ENCODE measurements around the gene SENP1. TPM values are rescaled to one million over a fixed set of nuclear protein-coding genes. Genes with fewer than 3 reads are reported as not detected.

The SENP1 gene
- total RNA-seq, 1 experiment from 2014 or later: 30.1 TPM

- no peak for DNase-seq (ENCODE audit: low read depth)
Observed at GRCh38 chr12:48067250-48067938, 38.5 kb downstream of the SENP1 start.

- no peak for DNase-seq (ENCODE audit: low read depth)
Observed at GRCh38 chr12:48065041-48065440, 40.8 kb downstream of the SENP1 start.

- no peak for DNase-seq (ENCODE audit: low read depth)
Observed at GRCh38 chr12:48063530-48063929, 42.3 kb downstream of the SENP1 start.

- no peak for DNase-seq (ENCODE audit: low read depth)
Observed at GRCh38 chr12:48061938-48062719, 43.8 kb downstream of the SENP1 start.

DNA sequence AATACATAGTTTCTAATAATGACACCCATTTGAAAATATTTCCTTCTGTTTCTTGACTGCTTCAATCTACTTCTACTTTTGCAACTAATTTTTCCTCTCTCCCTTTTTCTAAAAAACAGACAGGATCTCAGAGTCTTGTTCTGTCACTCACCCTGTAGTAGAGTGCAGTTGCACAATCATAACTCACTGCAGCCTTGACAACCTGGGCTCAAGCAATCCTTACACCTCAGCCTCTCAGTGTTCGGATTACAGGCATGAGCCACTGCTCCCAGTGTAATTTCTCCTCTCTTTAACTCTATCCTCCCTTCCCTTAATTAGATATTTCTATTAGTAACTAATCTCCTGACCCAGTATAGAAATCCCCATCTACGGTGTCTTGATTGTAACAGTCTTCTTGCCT is 45.4 kb downstream of the SENP1 start:
- no peak for DNase-seq (ENCODE audit: low read depth)

DNA sequence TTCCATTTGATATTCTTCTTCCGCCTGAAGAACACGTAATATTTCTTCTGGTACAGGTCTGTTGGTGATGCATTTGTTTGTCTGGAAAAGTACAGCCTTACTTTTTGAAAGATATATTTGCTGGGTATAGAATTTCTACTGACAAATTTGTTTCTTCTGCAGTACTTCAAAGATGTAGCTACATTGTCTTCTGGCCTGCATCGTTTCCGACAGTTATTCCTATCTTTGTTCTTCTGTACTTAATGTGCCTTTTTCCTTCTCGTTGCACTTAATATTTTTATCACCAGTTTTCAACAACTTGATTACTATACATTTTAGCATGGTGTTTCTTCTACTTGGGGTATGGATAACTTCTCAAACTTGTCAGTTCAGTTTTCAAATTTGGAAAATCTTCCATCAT is 47.1 kb downstream of the SENP1 start:
- DNase-seq (ENCODE audit: low read depth): no peak

GRCh38 chr12:48054955-48055821 is 50.7 kb downstream of the SENP1 start:
- DNase-seq (ENCODE audit: low read depth): no peak

- no peak for DNase-seq (ENCODE audit: low read depth)
Observed at GRCh38 chr12:48053883-48054282, 52.0 kb downstream of the SENP1 start.

GRCh38 chr12:48053122-48053521 is 52.8 kb downstream of the SENP1 start:
- no peak for DNase-seq (ENCODE audit: low read depth)

- no peak for DNase-seq (ENCODE audit: low read depth)
Observed at GRCh38 chr12:48051681-48052080, 54.2 kb downstream of the SENP1 start.

DNA sequence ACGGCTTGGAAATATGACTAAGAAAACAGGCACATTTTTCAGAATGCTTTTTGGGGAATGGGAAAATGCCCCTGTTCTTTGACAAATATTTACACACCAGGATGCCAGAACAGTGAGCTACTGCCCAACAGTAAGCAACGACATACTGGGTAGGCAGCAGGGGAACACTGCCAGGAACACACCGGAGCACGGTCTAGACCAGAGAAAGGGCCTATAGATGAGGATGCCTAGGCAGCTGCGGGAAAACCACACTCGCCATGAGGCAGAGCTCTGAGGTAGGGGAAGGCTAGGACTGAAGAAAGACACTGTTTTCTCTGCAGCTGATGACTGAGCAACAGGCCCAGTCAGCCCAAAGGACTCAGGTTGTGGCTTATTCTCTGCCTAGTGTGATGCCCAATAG is 55.7 kb downstream of the SENP1 start:
- no peak for DNase-seq (ENCODE audit: low read depth)

DNA sequence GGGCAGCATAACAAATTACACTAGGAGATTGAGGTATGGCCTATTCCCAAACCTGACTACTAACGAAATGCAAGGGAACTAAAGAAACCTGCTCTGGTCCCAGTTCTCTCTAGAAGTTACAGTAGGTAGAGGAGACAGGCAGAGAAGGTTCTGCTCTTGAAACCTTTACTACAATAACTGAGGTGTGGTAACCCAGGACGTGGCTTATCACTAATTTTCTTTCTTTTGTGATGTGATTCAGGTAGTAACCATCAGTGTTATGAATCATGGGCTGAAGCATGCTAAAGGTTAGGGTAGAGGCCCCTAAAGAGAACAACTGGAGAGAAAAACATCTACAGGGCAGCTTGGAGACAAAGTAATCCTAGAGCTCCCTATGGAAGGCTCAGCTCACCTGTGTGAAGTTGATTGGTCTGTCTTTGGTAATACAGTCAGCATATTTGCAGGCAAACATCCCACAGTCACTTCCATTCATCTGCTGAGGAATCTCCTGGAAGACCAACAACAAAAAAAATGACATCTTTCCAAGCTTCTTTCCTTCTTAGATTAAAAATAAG is 59.8 kb downstream of the SENP1 start:
- DNase-seq (ENCODE audit: low read depth): no peak

- DNase-seq (ENCODE audit: low read depth): no peak
Observed at GRCh38 chr12:48045061-48045846, 60.6 kb downstream of the SENP1 start.

- no peak for DNase-seq (ENCODE audit: low read depth)
Observed at GRCh38 chr12:48044396-48044795, 61.5 kb downstream of the SENP1 start.

DNA sequence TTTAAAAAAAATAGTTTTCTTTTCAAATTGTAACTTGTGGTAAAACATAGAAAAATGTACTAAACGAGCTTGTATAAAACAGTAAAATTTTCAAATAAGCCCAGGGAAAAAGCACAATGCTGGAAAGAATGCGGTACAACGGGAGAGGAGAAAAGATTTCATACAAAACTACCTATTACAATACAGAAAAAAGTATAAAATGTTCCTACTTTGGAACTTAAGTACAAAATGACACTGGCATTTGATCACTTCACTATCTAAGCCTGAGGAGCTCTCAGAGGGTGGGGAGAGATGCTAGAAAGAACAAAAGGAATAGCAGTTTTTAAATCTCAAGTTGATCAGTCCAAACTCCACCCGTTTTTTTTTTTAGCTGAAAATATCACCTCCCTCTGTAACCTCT is 62.1 kb downstream of the SENP1 start:
- DNase-seq (ENCODE audit: low read depth): no peak

DNA sequence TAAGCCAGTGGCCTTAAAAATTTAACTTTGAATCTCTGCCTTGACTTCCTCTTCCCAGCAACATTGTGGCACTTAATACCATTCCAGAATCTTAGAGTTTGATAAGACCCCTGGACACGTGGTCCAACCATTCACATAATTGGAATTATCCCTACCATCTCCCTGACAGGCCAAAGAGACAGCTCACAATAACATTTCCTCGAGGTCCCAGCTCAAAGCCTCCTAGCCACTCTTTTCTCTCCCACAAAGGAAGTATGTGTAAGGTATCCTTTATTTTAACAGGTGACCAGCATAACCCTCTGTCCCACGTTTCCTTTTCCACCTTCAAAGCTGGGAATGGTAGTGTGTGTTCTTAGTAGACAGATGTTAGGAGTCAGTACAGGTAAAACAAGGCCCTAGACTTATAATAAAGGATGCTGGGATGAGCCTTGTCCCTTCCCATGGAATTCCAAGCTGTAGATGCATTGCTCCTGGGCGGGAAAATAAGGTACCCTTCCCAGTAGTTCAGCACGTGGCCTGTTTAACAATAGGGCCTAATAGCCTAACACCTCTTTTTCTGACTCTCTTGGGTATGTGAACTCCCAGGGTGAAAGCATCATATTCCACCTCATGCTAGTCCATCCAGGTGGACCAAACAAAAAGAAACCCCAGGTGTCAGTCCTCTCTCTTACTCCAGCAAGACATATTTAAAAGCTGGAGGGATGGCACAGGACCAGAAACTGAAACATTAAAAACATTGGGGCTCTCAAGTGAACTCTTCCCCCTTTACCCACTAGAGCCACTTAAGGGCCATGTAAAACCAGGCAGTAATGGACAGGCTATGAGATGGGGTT is 64.1 kb downstream of the SENP1 start:
- DNase-seq (ENCODE audit: low read depth): no peak

DNA sequence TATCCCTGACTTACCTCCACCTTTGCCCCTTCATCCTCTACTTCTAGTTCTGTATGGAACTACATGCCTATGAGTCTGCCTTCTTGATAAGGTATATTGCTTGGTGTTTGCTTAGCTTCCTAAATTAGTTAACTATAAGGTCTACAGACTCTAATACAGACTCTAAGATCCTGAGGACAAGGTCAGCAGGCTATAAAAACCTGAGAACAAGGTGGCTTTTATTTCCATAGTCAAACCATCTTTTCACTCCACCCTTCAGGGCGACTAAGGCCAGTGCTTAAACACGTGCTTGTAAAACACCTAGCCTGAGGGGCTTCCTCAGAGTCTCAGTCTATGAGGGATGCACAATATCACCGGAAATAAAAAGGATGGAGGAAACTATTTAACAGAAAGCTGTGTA is 65.5 kb downstream of the SENP1 start:
- DNase-seq (ENCODE audit: low read depth): no peak

GRCh38 chr12:48039151-48039550 is 66.7 kb downstream of the SENP1 start:
- DNase-seq (ENCODE audit: low read depth): no peak

DNA sequence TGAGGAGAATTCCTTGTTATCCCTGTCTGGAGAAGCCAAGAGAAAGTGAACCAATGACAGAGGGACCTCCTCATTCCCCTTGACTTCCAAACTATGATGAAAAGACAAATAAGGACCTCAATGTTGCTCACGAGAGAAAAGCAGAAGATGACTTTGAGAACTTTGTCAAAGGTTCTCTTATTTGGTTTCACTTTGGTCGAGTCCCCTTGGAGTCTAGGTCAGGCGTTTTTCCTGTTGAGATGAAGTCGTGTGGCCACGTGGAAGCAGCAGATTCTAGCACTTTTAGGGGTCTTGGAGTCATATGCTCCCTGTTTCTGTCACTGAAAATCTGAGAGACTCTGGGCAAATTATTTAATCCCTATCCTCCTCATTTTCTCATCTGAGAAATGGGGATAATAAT is 67.8 kb downstream of the SENP1 start:
- DNase-seq (ENCODE audit: low read depth): no peak

GRCh38 chr12:48037267-48037915 is 68.5 kb downstream of the SENP1 start:
- no peak for DNase-seq (ENCODE audit: low read depth)

Data from Daoy (cell line).